Sciatic nerve (tissue), 2 donors: ENCODE measurements around the gene SMPD2. TPM values are rescaled to one million over a fixed set of nuclear protein-coding genes. Genes with fewer than 3 reads are reported as not detected.

Source experiments
- ATAC-seq: fragments of 200-7000 bp; cut with Tn5 transposase; one replicate; pipeline ENCODE4 v1.9.1; 2020; ENCODE audit warnings: mild to moderate bottlenecking, moderate library complexity
- DNase-seq: peaks from one replicate; pipeline ENCODE4 v3.0.0-alpha.2; 2020; ENCODE audit warnings: low spot score
- intact Hi-C: fragments of 100-400 bp; cut with DNase I; formaldehyde crosslinking; loops from one replicate; pipeline ENCODE4 v1.14.2; 2022
- total RNA-seq: library from RNA; stranded (reverse); fragmentation: NEBNext Ultra II Directional; extraction: Animal tissue kit (Norgen Biotek cat#: 25700); gene quantifications from one replicate; pipeline ENCODE4 v1.2.1, GENCODE V29; 2021
- donor health status: DM: no; HTN: no; CAD: no.
- donor health status: DM: no; HTN: no; CAD: no.

Gene SMPD2
- total RNA-seq, 1 donor from 2014 or later = 11.7 TPM

DNA sequence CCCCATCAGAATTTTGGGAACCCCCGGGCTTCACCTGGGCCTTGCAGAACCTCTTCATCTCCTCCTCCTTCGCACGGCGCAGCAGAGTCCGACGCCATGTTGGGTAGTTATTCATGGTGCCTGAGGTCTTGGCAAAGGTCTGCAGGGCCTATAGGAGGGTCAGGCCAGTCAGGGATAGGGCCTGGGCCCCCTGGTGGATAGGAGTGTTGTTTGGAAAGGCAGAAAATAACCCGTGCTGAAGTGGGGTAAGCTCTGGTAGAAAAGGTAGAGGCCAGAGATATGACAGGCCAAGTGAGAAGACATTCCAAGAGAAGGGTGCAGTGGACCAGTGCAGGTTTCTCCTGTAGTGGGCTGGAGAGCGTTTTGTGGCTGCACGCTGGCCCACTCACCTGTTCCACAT is 4.9 kb downstream of the SMPD2 start:
- intact Hi-C loops = no loop called here
- no peak for DNase-seq
- ATAC-seq = no peak

DNA sequence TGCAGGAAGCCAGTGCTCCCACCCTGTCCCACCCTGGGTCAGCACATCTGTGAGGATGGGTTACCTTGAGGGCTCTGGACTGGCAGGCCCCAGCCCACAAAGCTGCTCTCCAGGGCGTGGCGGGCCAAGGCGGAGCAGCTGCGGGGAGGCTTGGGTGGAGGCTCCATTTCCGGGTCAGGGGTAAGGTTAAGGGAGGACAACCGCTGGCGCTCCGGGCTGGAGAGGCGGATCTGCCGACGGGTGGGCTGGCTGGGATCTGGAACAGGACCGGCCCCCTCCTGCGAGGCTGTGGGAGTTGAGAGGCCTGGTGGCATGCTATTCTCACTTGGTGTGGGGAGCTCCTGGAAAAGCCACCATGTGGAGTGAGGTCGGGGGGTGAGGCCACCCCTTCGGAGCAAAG is 5.5 kb downstream of the SMPD2 start:
- intact Hi-C loops = no loop called here

DNA sequence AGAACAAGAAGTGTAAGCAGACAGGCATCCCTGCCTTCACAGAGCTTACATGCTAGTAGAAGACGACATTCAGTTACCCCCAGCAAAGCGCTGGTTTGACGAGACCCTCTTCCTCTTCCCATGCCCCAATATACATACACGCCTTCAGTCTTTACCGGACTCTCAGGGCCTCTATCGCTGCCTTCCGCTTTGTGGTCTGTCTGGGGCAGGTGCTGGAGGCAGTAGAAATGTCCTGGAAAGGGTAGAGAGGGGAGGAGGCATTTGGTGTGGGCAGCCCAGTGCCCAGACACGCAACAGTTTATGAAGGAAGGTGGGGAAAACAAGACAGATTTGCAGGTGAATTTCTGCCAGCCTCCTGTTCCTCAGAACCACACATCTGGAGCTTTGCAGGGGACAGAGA is 6.0 kb downstream of the SMPD2 start:
- intact Hi-C loops = no loop called here
- DNase-seq = no peak
- no peak for ATAC-seq

More for the DNA sequence above, 5.5 kb downstream of the SMPD2 start:
- DNase-seq = no peak
- no peak for ATAC-seq

DNA sequence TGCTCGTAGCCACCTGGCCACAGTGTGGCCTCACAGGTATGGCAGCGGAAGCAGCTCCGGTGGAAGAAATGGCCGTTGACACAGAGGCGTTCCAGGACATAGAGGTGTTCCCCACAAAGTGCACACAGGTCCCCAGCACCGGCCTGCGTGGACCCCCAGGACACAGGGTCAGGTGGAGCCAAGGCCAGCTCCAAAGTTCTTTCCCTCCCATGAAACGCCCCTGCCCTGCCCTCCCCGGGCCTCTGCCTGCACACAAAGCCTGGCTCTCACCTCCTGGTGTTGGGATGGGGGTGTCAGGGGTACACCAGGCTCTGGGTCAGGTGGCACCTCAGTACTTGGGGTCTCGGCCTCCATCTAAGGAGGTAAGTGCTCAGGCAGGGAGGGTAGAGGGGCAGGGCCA is 6.6 kb downstream of the SMPD2 start:
- intact Hi-C loops = no loop called here
- no peak for ATAC-seq
- no peak for DNase-seq

DNA sequence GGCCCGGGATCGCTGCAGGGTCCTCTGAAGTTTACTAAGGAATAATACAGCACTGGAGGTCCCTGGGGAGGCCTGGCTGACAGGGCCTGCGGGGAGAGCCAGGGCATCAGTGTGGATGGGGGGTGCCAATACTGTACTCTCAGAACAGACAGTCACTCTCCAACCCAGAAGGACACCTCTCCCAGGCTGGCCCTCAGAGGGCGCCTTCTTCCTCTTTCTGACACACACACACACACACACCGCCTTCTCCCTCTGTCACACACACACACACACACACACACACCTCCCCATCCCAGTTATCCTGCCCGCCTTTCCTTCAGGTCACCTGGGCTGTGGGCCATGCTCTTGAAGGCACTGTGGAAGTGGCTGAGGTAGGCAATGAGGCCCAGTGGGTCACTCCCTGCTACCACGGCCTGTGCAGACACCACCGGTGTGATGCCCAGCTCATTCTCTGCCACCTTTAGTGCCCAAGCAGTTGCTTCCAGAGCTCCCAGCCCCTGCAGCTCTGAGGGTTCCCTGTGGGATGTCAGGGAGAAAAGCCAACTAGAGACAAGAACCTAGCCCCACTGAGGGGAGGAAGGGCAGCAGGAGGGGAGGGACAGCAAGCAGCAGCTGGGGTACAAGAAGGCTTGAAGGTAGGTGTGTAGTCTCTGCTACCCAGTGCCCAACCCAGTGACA is 7.5 kb downstream of the SMPD2 start:
- ATAC-seq (no peak), DNase-seq (no peak)
- intact Hi-C loops = no loop called here

DNA sequence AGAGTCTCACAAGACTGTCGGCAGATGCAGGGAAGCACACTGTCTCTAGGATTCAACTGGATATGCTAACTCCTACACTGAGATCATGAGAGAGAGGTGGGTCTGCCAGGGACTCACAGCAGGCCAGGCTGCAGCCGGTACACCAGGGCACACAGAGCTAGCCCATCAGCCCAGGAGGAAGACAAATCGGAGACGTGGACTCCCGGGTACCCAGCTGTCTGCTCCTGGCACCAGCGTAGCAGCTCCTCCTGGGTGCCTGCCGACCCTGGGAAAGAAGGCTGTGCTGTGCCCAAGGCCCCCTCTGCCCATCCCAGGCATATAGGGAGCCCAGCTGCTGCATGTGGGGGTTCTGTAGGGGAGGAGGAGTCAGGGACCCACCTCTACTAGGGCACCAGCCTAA is 8.1 kb downstream of the SMPD2 start:
- intact Hi-C loops = no loop called here
- no peak for ATAC-seq
- no peak for DNase-seq

DNA sequence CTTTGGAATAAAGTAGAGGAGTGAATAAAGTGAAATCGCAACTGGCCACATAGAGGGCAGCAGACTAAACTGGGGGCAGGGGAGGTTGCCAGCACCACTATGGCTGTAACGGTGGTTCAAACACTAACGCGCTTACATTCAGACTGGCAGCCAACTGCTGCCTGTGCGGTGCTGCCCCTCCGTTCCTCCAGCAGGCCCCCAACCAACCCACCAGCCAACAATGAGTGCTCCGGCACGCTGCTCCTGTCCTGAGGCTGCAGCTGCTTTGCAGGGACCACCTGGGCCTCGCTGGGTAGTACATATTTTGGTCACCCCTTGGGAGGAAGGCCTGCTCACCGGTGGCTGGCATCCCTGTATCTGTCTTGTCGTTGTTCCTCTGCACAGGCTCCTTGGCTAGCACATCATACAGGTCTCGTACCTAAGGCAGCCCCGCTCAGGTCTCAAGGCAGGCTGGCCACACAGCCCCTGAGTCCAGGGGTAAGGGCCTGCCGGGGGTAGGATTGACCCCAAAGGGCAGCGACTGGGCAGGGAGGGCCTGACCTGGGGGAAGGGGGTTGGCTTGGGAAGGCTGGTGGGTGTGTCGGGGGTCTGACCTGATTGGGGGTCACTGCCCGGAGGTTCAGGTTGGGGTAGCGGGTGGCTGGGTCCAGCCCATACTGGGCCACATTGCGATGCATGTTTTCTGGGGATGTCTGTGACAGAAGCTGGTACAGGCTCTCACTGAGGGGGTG is 8.7 kb downstream of the SMPD2 start:
- intact Hi-C loops = no loop called here
- no peak for ATAC-seq
- DNase-seq = no peak

DNA sequence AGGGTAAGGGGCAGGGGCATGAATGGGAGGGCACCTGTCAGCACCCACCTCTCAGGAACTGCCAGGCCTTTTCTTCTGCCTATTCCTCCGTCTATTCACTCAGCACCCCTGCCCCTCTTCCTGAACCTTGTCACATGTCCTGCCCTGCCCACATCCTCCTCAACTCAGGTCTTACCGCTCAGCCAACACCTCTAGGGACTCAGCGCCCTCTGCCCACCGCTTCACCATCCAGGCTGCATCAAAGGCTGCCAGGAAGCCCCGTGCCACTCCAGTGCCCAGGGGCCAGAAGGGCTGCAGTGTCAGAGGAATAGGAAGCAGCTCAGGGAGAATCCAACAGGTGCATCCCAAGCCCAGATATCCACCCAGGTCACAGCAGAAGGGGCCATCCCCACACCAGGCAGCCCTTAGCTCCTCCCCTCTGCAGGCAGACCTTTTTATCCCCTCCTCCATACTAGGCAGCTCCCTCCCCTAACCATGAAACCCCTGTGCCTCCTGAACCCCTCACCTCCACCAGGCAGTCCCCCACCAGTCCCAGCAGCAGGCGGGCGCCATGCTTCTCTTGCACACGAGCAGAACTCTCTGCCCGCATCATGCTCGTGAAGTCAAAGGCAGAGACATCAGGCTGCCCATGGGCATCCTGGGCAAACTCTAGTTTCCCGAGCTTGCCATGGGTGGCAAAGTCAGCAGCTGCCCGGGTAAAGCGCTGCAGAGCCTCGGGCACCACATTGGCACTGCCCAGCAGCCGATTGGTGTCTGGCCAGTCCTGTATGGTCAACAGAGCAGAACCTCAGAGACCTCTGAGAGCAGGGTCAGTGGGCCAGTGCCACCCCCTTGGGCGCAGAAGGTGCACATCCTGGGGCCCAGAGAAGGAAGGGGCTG is 9.5 kb downstream of the SMPD2 start:
- ATAC-seq = no peak
- DNase-seq = no peak
- intact Hi-C loops = no loop called here

DNA sequence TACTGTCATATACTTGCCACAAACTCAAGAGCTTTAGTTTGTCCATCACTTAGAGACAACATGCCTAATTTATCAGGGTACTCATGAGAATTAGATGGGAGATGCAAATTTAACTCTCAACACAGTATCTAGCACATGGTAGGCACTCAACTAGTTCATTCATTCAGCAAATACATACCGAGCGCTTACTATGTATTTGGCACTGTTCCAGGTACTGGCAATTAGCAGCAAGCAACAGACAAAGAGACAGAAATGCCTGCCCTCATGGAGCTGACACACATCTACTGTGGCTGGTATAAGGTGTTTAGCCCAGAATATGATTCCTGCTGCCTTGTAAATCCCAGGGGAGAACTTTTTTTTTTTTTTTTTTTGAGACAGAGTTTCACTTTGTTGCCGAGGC is 10.3 kb downstream of the SMPD2 start:
- ATAC-seq (no peak), DNase-seq (no peak)
- intact Hi-C loops = no loop called here

DNA sequence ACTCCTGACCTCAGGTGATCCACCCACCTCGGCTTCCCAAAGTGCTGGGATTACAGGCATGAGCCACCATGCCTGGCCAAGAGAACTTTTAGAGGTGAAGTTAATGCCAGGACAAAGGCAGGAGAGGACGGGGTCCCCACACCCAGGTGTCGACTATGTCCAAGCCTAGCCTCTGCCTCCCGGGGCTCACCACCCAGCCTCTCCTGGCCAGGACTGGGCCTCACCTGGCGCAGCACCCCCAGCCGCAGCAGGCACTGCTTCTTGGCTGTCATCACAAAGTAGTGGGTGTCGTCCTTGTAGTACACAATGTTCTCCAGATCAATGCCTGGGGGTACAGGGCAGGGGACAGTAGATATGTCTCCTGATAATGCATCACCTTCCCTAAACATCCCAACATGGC is 10.9 kb downstream of the SMPD2 start:
- DNase-seq = no peak
- ATAC-seq = no peak
- intact Hi-C loops = no loop called here

DNA sequence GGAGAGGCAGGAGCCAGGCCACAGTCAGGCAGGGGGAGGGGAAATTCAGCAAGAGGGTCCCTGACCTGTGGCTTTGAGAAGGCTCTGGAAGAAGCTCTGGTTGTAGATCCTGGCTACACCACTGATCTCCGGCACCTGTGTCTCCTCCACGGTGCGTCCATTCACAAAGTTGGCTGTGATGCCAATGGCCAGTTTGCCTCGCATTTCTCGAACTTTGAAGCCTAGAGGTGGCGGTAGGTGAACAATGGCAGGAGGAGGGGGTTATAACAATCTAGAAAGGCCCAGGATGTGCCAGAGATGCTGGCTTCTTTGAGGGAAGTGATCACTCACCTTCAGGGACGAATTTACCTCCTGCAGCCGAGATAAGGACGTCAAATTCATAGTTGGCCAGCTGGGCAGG is 11.7 kb downstream of the SMPD2 start:
- DNase-seq (no peak), ATAC-seq (no peak)
- intact Hi-C loops = no loop called here

DNA sequence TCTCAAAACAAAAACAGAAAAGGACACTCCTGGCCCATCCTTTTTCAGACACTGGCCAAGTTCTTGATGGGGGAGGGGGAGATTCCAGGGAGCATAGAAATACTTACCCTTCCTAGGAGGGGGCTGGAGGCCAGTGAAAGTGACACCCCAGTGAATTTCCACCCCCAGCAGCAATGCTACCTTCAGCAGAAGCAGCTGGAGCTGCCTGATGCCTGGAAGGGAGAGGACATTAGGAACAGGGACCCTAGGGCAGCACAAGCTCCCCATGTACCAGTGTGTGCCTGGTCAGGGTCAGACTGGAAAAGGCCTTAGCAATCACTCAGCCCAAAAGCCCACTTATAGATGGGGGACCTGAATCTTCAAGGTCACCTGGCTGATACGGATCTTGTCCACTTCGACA is 12.6 kb downstream of the SMPD2 start:
- intact Hi-C loops = no loop called here
- ATAC-seq = no peak
- DNase-seq = no peak

DNA sequence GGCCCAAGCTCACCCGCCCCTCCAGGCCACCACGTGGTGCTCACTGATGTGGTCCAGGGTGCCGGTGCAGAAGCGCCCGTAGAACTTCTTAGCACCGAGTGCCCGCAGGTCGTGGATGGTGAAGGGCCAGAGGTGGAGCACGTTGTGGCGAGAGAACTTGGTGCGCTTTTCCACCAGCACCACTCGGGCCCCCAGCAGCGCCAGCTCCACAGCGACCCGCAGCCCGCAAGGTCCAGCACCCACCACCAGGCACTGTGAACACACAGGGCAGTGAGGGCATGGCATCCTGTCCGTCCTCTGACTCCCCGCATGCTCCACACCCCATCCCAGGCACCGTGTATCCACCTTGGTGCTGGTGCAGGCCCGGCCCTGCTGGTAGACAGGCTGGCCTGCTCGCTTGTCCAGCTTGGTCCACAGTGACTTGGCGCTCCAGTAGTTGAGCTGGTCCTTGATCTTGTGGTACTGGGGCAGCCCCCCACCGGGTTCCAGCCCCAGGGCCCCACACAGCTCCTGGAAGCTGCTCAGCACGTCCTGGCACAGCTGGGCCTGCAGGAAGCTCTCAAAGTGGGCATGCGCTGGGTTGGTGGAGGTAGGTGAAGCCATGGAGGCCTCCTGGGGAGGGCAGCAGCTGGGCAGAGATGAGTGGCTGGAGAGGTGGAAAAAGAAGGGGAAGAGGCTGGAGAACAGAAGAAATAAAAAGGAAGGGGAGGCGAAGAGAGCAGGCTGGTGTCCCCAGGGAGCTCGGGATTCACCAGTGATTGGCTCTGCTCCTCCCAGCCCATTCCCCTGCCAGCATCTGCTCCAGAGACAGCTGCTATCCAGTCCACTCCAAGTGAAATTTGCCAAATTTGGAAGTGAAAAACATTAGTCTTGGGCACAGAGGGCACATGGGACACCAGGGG is 13.3 kb downstream of the SMPD2 start:
- ATAC-seq = peak; percentile 14
- no peak for DNase-seq
- intact Hi-C loops = no loop called here

DNA sequence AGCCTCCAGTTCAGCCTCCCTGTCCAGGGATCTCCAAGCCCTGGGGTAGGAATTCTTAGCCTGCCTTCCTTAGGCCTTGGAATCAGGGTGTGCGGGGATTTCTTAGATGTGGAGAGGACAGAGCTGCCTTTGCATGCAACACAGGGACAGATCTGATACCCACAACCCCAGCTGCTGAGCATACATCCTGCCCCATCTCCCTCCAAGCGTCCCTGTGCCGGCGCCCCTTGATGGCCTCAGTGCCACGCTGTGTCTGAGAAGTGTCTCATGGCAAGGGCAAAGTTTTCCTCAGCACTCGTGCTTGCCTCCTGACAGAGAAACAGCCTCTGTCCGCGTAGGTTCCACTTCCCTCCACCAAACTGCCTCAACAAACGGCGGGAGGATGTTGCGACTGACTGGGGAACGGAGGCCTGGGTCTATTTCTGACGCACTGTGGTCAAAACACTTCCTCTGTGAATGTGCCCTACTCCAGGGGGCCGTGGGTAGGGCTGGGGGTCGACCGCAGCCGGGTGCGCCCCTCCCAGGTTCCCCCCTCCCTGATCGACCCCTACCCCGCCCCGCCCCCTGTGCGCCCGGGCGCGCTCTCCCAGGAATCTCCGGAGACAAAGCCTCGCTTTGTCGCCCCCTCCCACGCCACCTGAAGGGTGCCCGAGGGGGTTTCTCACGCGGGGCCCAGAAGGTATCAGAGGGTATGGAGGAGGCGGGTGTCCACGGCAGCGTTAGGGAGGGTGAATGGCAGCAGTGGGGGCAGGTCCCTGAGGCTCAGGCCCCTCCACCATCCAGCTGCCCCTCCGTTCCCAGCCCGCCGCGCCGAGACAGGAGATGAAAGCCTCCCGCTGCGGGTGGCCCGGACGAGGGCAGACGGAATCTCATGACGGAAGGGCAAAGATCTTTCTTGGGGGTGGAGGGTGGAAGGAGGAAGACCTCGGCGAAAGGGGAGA is 14.2 kb downstream of the SMPD2 start:
- DNase-seq (peak; percentile 78), ATAC-seq (peak; percentile 42)
- intact Hi-C loops = no loop called here

DNA sequence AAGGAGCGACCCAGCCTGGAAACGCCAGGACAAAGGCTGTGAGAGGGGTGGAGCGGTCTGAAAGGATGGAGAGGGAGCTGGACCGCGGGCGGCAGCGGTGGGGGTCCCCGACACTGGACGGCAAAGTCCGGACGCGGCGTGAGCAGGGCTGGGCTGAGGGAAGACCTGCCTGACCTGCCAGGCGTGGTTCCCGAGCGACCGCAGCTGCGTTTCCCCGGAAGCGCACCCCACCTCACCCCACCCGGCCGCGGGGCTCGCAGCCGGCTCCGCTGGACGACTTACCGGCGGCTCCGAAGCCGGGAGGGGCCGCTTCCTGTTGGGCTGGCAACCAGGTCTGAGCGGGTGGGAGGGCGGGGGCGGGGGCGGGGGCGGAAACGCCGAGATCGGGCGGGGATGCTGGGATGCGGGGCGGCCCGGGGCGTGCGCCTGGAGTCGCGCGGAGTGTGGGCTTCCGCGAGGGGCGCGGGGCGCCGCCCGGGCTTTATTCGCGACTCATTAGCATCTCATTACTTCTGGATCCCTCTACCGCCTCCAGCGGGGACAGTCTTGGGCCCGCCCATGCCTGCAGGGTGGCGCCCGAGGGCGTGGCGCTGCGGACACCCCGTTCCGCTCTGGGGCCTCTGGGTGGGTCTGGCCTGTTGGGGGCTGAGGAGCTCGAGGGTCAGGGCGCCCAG is 15.1 kb downstream of the SMPD2 start, which contains the start of gene MICAL1:
MICAL1 (minus strand) TSS at position 336 of the 674 bp plus-strand sequence. CDS start 1,576 bp downstream, outside the sequence.
- ATAC-seq (peak; percentile 64), DNase-seq (peak; percentile 85)
- intact Hi-C loops = no loop called here

DNA sequence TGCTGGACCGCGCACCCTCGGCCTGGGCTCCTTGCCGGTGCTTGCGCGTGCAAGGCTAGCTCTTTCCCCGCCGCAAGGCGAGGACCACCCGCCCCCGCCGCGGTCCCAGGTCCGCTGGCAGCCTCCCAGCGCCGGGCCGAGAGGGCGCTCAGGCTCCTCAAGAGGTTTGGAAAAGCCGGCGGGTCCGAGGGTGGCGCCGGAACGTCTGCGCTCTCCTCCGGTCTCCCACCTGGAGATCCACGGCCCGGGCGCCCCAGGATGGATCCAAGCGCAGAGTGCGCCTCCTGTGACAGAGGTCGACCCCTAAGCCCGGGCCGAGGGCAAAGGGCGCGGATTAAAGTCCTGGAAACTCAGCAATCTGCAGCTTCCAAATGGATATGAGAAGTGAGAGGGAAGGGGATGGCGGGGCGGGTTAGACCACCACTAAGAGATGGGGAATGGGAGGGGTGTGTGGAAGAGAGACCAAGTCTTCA is 15.6 kb downstream of the SMPD2 start:
- no peak for DNase-seq
- peak; percentile 1 for ATAC-seq
- intact Hi-C loops = no loop called here
